HuH-7.5 (cell line): ENCODE data around the gene RASGRP2.

ENCODE experiments used
- DNase-seq: peaks from one replicate; pipeline ENCODE4 v3.0.0; 2011; ENCODE audit warnings: low spot score

Gene RASGRP2

DNA sequence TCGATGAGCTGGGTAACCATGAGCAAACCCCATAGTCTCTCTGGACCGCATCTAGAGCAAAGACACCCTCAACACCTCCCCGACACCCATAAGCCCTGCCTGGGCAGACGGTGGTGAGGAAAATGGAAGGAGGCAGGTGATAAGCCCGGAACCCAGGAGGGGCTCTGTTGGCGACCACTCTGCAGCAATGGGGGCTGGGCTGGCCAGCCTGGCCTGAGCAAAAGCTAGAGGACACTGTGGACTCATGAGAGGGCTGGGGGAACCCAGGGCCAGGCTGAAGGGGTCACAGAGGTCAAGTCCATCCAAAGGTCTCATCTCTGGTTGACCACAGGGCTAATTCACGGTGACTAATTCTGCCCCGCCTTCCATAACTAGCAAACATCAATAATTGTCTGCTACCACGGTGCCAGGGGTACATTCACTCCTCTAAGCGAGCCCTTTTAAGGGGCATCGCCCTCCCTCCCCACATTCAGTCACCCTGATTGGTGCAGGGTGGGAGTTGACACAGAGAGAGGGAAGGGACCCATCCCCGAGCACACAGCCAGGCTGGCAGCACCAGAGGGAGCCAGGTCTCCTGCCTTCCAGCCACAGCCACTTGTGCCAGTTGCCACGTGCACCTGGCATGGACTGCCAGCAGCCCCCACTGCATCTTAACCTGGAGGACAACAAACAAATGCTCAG lies 11.9 kb upstream of the RASGRP2 start:
- DNase-seq = no peak

GRCh38 chr11:64754919-64755662 lies 11.1 kb upstream of the RASGRP2 start:
- no peak for DNase-seq

DNA sequence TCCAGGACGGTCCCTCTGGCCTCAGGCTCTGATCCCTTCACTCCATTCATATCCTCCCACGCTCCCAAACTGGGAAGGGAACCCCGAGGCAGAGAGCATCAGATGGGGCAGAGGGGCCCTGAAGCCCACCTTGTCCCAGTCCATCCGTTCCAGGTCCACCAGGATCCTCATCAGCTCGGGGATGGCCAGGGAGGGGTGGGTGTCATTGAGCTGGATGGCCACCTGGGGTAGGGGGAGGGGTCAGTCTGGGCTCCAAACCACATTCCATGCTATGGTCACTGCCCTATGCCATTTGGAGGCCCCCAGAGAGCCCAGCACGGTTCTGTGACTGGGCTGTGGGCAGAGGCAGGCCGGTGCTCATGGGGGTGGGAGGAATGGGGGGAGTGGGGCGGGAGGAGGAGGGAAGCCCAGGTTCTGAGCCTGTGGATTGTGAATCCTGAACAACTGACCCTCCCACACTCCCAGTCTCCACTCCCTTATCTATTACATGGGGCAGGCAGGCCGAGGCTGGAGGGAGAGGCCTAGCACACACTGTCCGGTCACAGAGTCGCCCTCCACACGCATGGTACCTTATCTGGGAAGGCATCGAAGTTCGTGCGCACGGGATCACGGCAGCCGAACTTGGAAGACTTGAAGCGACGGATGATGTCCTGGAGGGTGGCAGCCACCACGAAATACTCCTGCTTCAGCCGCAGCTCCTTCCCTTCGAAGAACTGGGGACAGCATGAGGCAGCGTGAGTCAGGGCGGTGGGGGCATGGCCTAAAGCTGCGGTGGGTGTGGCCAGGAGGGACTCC lies 10.4 kb upstream of the RASGRP2 start:
- DNase-seq = no peak

- DNase-seq = no peak
Measured at GRCh38 chr11:64753380-64754123, 9.6 kb upstream of the RASGRP2 start.

GRCh38 chr11:64753019-64753379 lies 9.1 kb upstream of the RASGRP2 start:
- no peak for DNase-seq

DNA sequence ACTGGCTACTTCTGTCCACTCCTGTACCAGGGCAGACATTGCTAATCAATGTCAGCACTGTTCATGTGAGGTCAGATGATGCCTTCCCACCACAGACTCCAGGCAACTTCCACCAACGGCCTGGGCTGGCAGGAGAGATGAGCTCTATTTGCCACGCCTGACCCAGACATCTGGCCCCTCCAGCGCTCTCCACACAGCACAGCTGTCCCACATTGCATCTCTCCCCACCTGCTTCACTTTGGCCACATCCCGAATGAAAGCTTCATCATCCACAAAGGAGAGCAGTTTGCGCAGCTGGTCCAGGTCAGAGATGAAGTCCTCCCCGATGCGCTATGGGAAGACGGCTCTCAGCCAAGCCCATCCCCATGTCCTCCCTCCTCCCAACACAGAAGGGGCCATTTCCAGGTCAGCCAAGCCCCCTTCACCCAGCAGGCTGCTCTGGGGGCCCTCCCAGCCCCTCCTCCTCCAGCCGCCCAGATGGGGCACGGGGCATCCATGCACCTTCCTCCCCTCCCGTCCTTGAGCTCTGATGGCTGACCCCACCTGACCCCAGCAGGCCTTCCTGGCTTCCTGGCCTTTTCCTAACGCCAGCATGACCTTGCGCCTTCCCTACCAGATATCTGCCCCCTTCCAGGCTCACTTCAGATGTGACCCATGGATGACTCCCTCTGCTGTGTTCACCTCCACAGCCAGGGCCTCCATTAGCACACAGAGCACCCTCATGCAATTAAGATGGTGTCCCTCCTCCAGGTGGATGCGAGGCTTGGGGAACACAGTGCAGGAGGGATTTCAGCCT lies 8.4 kb upstream of the RASGRP2 start:
- DNase-seq = no peak

GRCh38 chr11:64751580-64751979 lies 7.6 kb upstream of the RASGRP2 start:
- no peak for DNase-seq

GRCh38 chr11:64751136-64751535 lies 7.2 kb upstream of the RASGRP2 start:
- no peak for DNase-seq

DNA sequence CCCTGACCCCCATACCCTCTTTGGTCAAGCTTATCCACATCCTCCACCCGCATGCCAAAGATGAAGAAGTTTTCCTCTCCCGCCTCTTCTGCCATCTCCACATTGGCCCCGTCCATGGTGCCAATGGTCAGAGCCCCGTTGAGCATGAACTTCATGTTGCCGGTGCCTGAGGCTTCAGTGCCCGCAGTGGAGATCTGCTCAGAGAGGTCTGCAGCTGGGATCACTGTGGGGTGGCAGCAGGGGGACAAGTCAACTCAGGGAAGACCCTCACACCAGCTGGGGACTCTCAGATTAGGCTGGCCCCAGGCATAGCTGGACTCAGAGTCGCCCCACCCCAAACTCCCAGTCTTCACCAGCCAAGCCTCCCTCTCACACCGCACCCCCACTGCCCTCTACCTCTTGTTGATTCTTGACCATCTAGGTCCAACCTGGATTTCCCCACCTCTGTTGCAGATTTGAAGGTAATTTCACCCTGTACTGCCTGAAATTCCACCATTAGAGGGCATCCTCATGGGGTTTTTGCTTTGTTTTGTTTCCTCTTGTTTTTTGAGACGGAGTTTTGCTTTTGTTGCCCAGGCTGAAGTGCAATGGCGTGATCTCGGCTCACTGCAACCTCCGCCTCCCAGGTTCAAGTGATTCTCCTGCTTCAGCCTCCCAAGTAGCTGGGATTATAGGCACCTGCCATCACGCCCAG lies 6.6 kb upstream of the RASGRP2 start:
- DNase-seq = no peak

GRCh38 chr11:64747961-64748665 lies 4.2 kb upstream of the RASGRP2 start:
- DNase-seq = no peak

DNA sequence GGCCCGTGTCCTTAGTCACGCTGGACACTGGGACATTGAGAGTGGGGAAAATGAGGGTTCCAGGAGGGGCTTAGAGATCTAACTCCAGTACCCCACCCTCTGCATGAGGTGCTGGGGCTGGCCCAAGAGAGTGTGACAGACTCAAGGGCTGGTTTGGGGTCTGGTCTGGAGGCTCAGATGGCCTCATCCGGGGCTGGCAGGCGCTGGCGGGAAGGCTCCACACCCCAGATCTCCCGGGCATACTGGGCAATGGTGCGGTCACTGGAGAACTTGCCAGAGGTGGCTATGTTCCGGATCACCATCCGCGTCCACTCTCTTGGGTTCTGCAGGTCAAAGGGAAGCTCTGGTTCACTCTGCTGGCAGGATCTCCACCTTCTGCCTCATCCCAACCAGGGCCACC lies 2.5 kb upstream of the RASGRP2 start:
- no peak for DNase-seq

- no peak for DNase-seq
Measured at GRCh38 chr11:64745521-64746328, 1.8 kb upstream of the RASGRP2 start.

GRCh38 chr11:64745189-64745520 lies 1.2 kb upstream of the RASGRP2 start:
- DNase-seq = no peak

DNA sequence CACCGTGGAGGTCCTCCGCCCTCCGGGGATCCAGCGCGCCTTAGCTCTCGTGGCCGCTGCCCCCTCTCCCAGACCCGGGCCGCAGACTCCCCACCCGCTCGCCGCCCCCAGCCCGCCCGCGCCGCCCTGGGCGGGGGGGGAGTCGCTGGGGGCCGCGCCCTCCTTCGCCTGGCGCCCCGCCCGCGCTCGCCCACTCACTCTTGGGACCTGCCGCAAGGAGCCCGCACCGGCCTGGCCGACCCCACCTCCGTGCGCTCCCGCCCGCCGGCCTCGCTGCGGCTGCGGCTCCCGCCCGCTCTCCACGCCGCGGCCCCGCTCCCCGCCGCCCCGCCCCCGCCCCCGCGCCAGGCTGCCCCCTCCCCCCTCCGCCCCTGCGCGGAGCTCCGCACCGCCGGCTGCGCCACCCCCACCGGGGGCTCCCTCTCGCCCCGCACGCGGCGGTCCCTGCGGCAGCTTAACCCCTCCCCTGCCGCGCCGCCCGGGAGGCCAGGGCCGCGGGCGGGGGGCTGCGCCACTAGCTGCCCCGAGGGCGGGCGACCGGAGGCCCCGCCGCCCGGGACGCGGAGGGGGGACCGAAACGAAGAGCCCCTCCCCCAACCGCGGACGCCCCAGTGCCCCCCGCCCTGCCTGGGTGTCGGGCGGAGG lies 724 bp upstream of the RASGRP2 start:
- DNase-seq = no peak

DNA sequence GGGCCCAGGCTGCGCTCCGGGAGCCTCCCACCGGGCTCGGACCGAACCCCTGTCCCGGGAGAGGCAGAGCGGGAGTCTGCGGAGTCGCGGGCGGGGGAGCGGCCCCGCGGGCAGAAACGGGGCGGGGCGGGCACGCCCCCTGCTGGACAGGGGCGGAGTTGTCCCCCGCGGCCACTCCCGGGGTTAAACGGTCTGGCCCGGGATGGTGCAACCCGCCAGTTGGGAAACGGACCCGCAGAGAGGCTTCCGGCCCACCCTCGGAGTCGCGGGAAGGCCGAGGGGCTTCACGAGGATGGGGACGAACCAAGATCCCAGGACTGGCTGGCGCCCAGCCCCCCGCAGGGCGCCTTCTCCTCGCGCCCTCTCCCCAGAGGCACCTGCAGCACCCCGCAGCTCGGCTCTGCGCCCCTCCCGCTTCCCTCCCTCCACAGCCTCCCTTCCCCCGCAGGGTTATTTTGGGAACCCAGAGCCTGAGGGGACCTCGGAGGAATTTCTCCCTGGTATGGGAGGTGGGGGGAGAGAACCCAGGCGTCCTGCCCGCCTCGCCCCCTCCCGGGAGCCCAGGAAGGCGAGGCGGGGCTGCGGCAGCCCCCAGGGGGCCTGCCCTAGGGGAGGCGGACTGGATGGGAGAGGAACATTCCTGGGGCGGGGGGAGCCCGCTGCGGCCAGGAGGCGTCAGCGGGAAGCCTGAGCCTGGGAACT lies 902 bp downstream of the RASGRP2 start:
- peak; percentile 93 for DNase-seq

- peak; percentile 61 for DNase-seq
Measured at GRCh38 chr11:64742087-64742888, 1.7 kb downstream of the RASGRP2 start.

DNA sequence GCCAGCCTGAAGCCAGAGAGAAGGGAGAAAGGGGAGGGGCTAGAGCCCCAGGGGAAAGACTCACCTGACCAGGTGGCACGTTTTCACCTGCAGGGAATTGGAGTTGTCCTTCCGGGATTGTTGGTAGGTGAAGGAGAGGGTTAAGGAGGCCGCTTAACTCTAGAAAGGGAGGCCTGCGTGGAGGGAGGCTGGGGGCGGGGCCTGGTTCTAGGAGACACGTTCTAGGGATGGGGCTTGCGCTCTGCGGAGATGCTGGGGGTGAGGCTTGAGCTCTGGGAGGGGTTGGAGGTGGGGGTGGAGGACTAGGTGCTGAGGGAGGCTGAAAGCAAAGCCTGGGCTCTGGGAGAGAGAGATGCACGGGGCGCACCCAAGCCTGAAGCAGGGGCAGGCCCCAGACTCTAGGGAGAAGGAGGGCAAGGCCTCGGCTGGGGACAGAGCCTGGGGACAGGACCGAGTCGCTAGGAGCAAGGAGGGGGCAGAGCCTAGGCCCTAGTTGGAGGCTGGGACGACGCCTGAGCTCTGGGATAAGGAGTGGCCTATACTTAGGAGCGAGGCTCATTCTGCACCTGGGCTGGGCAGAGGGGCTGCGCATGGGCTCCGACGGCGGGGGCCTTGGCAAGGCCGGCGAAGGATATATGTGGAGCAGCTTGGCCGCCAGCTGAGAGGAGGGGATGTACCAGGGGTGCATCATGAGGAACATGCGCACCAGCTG lies 2.4 kb downstream of the RASGRP2 start:
- no peak for DNase-seq
